H1 (cell line): ENCODE measurements around the gene AGR3. TPM values are rescaled to one million over a fixed set of nuclear protein-coding genes. Genes with fewer than 3 reads are reported as not detected.

Source experiments
- ATF3 ChIP-seq: IDR thresholded peaks from 2 replicates; pipeline ENCODE4 v1.6.1; 2011; ENCODE audit warnings: low read depth, mild to moderate bottlenecking, low read length; ENCODE audit not compliant: insufficient read depth
- EGR1 ChIP-seq: IDR thresholded peaks from 2 replicates; pipeline ENCODE4 v1.6.1; 2011; ENCODE audit warnings: low read depth, low read length, borderline replicate concordance
- GTF2F1 ChIP-seq: IDR thresholded peaks from 2 replicates; pipeline ENCODE4 v1.6.1; 2012; ENCODE audit warnings: low read depth, low read length, improper control_type of control experiment, borderline replicate concordance
- MAFK ChIP-seq: IDR thresholded peaks from 2 replicates; pipeline ENCODE4 v1.6.1; 2012; ENCODE audit warnings: low read depth, mild to moderate bottlenecking, improper control_type of control experiment, low read length
- RFX5 ChIP-seq: IDR thresholded peaks from 2 replicates; pipeline ENCODE4 v1.6.1; 2011; ENCODE audit warnings: low read depth, low read length, improper control_type of control experiment, borderline replicate concordance
- polyA plus RNA-seq, 7 experiments: library from polyadenylated mRNA; depleted of rRNA in 3 of 7; stranded (reverse) in 5 of 7; unstranded in 2 of 7; fragments of >200 nt in 5 of 7; fragments of 200-250 nt in 2 of 7; gene quantifications; 1 replicate in 5 of 7; 2 replicates in 1 of 7; 4 replicates in 1 of 7; pipeline versions ENCODE4 v1.2.1 to v1.2.3, GENCODE V29; 2011 to 2013; ENCODE audit warnings: missing spikeins in 2 of 7, mixed read lengths in 2 of 7
- total RNA-seq: library from RNA; stranded (reverse); fragmentation: NEBNext Ultra II Directional; extraction: Animal tissue kit (Norgen Biotek cat#: 25700); gene quantifications from 2 replicates; pipeline ENCODE4 v1.2.1, GENCODE V29; 2021

Gene AGR3
- total and polyA plus RNA-seq, 2 of the 8 experiments (the other 6 are each of a cell fraction or from before 2014, with no cell fraction given) = not detected

GRCh38 chr7:16929146-16929762 lies 47.5 kb upstream of the AGR3 start (continued):
- TF ChIP-seq RFX5 (no peak), MAFK (no peak), GTF2F1 (no peak), ATF3 (no peak), EGR1 (no peak)
